Esophagus muscularis mucosa (tissue), 2 donors: ENCODE measurements around the gene ZFHX2.

Experiments
- EP300 ChIP-seq: sonication (generic); formaldehyde crosslinking; IDR thresholded peaks from one replicate; pipeline ENCODE4 v1.6.1; 2017; ENCODE audit warnings: antibody characterized with exemption
- POLR2A ChIP-seq: fragments of 450-650 bp; IDR thresholded peaks from one replicate; pipeline ENCODE4 v1.6.1; 2017; ENCODE audit warnings: antibody characterized with exemption, moderate library complexity, mild to moderate bottlenecking, low read depth

DNA sequence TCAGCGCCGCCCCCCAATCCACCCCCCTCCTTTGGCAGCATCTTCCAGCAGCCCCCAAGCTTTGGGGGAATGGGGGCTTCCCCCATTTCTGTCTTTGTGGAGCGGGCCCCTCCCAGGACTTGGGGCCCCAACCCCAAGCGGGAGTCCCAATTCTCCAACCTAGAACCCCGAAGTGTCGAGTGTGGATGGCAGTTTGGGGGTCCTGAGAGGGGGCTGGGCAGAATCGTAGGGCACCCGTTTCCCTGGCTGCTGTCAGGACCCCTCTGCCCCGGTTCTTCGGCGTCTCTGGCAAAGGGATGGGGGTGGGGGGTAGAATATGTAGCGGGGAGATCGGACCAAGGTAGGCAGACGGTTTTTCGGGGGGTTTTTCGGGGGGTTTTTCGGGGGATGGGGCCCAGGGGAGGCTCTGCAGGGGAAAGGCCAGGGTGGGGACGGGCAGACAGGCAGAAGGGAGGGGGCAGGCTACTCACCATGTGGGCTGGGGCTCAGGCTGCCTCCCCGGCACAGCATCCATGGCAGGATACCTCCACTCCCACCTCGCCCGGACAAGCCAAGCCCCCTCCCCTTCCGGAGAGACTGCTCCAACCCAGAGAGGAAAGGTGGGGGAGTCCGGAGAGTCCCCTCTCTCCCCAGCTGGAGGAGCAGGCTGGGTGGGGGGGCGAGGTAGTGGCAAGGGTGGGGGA, 26.3 kb upstream of the ZFHX2 start:
- no peak for TF ChIP-seq POLR2A
- TF ChIP-seq EP300 = no peak
